Activated CD8-positive, alpha-beta memory T cell treated with anti-CD3 and anti-CD28 coated beads, Interleukin-2, amount 50 U/mL, for 24 hours (primary cell): Measurements from ENCODE around the gene MRPL18.

Source experiments
- DNase-seq: peaks from one replicate; pipeline ENCODE4 v3.0.0-alpha.2; 2020; ENCODE audit errors: extremely low read depth

Gene MRPL18

GRCh38 chr6:159842035-159842434 is 51.8 kb downstream of the MRPL18 start:
- no peak for DNase-seq

DNA sequence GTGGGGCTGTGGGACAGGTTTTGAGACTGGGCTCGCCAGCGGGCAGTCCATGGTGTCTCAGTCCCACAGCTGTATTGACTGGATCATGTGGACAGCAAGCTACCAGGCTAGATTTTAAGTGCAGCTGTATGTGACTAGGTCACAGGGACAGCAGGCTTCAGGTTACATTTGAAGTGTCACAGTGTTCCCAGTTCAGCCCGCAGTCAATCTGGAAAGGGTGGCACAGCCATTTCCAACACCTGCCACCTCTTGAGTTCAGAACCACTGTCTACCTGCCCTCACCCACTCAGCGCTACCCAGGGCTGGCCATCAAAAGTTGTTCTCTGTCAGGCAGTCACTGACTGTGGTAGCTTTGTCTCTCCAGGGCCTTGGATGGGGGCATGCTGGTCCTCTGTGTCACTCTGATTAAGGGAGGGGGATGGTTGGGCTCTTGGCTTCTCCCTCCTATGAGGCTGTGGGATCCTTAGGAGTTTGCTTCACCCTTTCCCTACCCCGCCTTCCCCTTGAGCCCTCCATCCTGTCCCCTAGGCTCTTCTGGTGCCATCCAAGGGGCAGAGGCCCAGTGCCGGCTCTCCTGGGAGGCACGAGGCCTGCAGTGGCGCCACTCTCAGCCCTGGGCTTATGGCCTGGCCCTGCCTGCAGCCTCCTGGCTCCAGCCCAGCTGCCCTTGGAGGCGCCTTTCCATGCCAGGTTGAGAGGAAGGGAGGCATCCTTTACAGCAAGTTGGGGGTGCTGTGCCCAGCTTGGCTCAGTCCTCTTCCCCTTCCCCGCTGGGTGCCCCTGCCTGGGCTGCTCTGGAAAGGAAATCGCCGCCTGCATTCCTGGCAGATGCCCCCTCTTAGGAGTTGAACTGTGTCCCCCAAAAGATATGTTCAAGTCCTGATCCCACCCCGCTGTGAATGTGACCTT is 54.7 kb downstream of the MRPL18 start:
- DNase-seq: no peak
